Measurements from ENCODE around the gene EIF4G3.
A peak's percentile ranks its signal among the peaks of the same experiment; 100 is the strongest.
"Not testable (repeated sequence)": the region's sequence is repeated elsewhere in the genome, so short reads cannot be mapped to it uniquely, and the experiment has no call there.

EIF4G3 gene

GRCh38 chr1:21024136-21024896 lies 152.4 kb downstream of the EIF4G3 start:
- not testable (repeated sequence) for DNase-seq

DNA sequence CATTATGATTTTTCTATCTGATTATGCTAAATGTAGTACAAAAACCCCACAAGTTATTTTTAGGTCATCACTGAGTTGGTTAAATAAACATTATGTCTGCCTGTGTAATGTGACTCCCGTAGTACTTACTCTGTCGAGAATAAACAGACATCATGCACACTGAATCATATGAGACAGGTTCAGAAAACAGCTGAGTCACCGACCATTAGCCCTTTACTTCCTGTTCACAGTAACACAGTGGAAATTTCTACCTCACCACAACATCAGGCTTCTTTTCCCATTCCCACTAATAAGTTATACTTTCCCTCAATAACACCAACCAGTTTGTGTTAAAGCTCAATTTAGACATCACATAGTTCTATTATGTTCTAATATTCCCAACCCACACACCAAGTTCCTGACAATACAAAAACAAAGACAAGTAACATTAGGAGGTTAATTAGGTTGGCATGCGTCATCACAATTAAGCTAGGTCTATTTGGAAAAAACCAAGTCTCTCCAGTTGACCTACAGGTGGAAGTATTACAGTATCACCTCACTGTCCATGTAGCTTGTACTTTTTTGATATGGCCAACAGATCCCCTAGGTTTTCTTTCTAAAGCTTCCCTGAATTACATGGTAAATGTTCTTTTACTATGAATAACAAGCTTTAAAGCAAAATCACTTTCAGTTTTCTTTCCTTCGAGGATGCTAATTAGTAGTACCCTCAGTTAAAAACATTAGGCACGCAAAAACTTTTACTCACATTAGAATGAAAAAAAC lies 154.2 kb downstream of the EIF4G3 start:
- DNase-seq = peak in 1 of 2 experiments; percentile 38

- no peak for DNase-seq
These were observed 155.4 kb downstream of the EIF4G3 start for GRCh38 chr1:21021311-21021710.

DNA sequence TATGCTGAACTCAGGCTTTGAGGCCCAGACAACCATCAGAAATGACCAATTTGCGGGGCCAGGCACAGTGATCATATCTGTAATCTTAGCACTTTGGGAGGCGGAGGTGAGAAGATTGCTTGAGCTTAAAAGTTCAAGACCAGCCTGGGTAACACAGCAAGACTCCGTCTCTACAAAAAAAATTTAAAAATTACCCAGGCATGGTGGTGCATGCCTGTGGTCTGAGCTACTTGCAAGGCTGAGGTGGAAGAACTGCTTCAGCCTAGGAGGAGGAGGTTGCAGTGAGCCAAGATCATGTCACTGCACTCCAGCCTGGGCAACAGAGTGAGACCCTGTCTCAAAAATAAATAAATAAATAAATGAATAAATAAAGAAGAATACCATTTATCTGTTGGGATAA lies 156.5 kb downstream of the EIF4G3 start:
- no peak for DNase-seq

DNA sequence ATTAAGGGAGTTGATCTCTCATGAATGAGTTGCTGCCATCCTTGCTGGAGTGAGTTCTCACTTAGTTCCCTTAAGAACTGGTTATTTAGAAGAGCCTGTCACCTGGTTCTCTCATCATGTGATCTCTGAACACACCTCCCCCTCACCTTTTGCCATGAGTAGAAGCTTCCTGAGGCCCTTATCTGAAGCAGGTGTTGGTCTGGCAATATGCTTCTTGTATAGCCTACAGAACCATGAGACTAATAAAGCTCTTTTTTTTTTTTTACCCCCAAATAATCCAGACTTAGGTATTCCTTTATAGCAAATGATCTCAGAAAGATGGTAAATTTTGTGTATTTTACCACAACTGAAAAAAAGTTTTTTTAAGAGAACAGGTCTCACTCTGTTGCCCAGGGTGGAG lies 158.0 kb downstream of the EIF4G3 start:
- DNase-seq = no peak

DNA sequence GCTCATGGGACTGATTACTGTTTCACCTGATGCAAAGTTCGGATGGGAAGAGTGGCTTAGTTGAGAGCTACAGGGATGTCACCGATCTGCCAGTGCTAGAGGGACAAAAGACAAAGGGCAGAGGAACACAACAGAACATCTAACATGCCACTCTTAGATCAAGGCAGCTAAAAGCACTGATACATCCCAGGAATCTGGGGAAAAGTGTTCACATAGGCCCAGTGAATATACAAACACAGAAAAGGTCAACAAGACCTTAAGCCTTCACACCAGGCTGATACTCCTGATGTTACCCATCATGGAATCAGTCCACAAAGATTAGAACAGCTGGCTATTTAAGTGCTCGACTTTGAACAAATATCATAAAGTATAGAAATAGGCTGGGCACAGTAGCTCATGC lies 163.2 kb downstream of the EIF4G3 start:
- no peak for DNase-seq

DNA sequence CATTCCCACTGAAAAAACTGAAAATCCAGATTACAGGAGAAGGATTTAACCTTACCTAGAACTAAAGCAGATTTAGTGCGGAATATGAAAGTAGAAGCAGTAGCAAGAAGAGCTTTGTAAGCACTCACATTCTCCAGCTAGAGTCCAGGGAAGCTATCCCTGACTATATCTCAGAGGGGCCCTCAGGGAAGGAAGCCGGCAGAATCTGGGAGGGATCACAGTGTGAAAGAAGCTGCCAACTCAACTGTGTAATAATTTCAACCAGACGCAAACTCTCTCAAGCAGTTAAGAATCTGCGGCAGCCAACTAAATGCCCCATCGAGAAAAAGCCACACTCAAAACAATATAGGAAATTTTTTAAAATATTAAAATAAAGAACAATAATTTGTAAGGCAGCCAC lies 163.8 kb downstream of the EIF4G3 start:
- DNase-seq = no peak

GRCh38 chr1:21007876-21008275 lies 168.8 kb downstream of the EIF4G3 start:
- no peak for DNase-seq

- DNase-seq = no peak
These were observed 171.0 kb downstream of the EIF4G3 start for GRCh38 chr1:21005466-21006239.

DNA sequence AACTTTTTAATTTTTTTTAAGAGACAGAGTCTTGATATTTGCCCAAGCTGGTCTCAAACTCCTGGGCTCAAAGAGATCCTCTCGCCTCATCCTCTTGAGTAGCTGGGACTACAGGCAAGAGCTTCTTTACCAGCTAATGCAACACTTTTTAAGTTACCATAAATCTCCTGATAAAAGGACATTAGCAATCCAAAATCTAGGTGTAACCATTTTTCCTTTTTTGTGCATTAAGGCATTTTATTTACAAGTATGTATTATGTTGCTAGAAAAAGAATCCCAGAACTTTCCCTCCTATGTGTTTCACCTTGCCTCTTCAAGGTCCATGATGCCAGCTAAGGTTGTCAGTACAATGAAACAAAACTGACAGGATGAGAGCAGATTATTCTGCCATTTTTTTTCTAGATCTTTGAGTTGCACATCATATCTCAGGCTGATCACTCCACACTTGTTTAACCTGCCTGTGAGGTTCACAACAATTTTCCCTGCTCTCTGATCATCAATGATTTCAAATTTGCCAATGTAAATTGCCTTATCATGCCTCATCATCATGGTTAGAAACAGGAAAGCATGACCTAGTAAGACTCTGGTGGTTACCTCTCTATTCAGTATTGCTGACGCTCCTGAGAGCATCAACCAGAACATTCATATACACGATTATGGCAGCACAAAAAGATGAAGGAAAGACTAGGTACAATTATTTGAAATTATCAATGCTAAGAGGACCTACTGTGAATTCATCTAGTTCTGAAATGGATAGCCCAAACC lies 173.2 kb downstream of the EIF4G3 start:
- DNase-seq = no peak

- DNase-seq = no peak
These were observed 175.7 kb downstream of the EIF4G3 start for GRCh38 chr1:21001042-21001441.

DNA sequence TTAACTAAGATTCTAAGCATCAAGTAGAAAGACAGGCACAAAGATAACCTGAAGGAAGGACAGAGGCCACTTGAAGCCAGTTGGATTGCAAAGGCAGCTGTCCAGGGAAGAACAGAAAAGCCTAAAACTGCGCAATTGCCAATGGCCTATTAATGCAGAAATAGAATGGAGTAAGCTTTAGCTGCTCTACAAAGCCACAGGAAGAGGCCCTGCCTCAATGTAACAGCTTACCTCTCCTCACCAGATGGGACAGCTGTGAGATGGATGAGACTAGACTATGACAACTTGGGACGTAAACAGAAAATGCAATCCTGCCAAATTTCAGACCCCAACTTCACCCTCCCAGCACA lies 176.5 kb downstream of the EIF4G3 start:
- DNase-seq = no peak

DNA sequence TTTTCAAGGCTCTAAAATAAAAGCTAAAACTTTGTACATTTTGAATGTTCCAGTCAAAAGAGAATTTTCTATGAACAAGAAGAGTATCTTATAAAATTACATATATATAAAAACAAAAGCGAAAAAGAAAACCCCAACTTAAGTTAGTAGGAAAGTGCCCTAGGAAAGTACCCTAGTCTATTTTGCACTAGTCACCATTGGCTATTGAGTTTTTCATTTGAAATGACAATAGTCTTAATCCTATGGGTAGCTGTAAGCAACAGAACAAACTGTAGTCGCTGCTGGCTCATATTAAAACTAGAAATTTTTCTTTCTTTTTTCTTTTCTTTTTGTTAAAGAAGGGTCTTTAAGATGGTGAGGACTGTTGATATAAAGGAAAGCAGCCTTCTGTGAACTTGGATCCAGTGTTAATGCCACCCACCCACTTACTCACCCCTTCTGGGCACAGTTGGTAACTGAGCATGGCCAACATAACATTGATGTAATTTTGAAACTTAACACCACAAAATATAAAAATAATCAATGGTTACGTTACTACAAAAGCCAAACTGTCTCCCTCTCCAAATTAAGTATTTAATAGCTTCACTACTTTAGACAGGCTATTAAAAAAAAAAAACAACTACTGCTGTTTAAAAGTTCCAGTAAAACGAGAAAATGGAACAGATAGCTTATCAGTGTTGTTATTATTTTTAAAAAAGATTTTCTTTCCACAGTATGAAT lies 177.0 kb downstream of the EIF4G3 start:
- DNase-seq = no peak

DNA sequence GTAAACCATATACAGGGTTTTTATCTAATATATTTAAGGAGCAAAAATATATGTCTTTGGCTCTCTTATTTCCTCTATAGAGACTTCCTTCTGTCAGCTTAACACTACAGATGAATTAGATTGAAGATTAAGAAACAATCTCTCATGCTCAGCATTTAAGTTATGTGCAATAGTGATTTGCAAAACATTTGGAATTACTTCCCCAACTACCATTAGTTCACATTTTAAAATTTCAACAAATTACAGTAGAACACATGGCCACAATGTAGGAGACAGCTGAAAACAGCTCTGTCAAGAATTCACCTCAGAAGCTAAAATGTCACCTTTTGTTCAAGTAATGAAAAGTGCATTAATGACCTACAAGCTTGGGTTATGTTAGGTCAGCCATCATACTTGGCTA lies 177.9 kb downstream of the EIF4G3 start:
- DNase-seq = no peak

DNA sequence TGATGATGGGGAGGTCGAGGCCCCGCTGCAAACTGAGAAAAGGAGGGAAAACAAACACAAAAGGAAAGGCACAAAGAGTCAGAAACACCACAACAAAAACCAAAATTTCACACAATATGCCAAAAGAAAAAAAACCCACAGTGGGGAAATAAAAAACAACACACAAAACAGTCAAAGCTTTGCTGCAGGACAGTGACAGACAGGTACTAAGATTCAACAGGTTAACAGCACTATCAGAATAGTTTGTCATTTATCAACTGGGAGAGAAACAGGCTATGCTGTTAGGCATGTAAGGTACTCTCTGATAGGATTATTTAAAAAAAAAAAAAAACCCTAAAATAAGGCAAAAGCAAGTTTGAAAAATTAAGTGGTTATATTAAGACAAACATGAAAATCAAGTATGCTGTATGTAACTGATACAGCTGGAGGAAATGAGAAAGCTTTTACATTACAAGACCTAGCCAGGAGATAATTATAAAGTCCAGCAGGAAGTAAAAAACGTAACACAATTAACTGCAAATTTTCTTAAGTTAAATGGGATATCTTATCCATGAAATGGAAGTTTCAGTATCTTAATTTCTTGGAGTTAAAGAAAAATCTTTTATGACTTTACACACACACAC lies 179.0 kb downstream of the EIF4G3 start:
- no peak for DNase-seq

- no peak for DNase-seq
These were observed 180.1 kb downstream of the EIF4G3 start for GRCh38 chr1:20996554-20996953.

DNA sequence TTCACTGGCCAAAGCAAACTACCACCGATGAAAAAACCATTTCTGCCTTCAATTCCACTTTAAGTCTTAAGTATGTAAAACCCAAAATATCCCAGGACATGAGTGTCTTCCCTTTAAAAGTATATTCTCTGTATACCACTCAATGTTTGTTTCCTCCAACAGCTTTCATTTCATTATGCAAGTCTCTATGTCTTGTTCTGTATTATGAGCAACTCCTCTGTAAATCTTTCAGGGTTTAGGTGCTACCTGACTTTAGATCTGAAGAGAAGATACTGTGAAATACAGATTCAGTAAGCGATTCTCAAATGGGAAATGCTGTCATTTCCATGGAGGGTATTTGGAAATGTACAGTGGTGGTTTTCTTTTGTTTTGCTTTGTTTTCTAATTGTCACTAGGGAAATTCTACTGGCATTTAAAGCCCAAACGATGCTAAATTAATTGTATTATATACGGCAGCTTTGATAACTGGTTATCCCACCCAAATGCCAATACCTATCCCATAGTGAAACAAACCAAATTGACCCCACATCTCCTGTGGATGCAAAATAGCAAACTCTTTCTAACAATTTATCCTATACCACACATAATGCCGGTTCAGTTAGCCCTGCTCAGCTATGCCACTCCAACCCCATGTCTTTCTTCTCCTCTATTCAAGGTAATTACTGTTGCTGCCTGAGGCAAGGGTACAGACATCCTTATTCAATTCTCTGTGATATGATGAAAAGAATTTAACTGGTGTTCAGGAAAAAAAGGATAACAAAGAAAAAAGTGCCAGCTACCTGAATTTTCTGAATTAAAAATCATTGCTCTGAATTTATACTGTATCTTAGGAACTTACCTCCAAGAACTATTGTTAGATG lies 182.8 kb downstream of the EIF4G3 start:
- no peak for DNase-seq

GRCh38 chr1:20992322-20993056 lies 184.2 kb downstream of the EIF4G3 start:
- DNase-seq = no peak

GRCh38 chr1:20988943-20989342 lies 187.8 kb downstream of the EIF4G3 start:
- DNase-seq = no peak

Measured in stimulated activated CD4-positive, alpha-beta T cell treated with anti-CD3 and anti-CD28 coated beads, Interleukin-4, amount 100 ng/mL, for 4 hours (primary cell).